Body of pancreas (tissue), 4 donors: ENCODE data around the gene MPND.
A peak's percentile ranks its signal among the peaks of the same experiment; 100 is the strongest.

ENCODE experiments used
- POLR2A ChIP-seq, 3 donors: fragments of 450-650 bp; IDR thresholded peaks; one replicate each; pipeline ENCODE4 v1.6.1; 2016; ENCODE audit warnings: antibody characterized with exemption in 3 of 3, mild to moderate bottlenecking in 2 of 3
- TF ChIP-seq, protein P1 (sequence below), 7 experiments: fragments of 450-650 bp in 4 of 7; fragments of 200-600 bp in 3 of 7; sonication (generic) in 3 of 7; IDR thresholded peaks; one replicate each; pipeline ENCODE4 v1.5.1; 2016 to 2019; ENCODE audit warnings: antibody characterized with exemption in 7 of 7

DNA sequence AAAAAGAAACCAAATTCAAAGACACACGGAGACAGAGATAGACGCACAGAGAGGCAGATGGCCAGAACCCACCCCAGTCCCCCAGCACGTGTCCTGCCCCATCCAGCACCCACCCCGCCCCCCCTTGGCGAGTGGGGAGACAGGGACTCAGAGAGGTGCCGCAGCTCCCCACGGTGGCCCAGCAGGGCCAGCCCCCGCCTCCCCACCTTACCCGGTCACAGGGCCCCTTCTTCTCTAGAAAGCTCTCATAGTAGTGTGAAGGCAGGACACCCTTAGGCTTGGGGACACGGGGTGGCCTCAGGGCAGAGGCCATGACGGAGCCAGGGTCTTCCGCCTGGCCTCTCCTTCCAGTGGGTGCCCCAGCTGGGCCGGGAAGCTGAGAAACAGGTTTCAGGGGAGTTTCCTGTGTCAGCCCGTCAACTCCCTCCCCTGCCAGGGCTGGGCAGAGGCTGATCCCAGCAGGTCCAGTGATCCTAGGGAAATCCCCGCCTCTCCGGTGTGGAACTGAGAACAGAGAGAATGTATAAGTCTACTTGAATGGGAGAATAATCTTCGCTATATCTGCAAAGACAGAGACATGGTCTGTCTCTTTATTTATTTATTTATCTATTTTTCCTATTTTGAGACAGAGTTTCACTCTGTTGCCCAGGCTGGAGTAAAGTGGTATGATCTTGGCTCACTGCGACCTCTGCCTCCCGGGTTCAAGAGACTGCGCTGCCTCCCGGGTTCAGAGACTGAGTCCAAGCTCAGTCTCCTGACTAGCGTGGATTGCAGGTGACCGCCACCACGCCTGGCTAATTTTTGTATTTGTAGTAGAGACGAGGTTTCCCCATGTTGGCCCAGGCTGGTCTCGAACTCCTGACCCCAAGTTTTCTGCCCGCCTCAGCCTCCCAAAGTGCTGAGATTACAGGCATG is 4.7 kb upstream of the MPND start, which contains the start of gene STAP2:
- TF ChIP-seq, protein P1, sequence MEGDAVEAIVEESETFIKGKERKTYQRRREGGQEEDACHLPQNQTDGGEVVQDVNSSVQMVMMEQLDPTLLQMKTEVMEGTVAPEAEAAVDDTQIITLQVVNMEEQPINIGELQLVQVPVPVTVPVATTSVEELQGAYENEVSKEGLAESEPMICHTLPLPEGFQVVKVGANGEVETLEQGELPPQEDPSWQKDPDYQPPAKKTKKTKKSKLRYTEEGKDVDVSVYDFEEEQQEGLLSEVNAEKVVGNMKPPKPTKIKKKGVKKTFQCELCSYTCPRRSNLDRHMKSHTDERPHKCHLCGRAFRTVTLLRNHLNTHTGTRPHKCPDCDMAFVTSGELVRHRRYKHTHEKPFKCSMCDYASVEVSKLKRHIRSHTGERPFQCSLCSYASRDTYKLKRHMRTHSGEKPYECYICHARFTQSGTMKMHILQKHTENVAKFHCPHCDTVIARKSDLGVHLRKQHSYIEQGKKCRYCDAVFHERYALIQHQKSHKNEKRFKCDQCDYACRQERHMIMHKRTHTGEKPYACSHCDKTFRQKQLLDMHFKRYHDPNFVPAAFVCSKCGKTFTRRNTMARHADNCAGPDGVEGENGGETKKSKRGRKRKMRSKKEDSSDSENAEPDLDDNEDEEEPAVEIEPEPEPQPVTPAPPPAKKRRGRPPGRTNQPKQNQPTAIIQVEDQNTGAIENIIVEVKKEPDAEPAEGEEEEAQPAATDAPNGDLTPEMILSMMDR (IDR thresholded peaks at IDR 0.05) = no peak
- TF ChIP-seq POLR2A (IDR thresholded peaks at IDR 0.05) = peak in 2 of 3 donors; percentile 62 to 71
